ENCODE results near the gene HAX1. TPM values are rescaled to one million over a fixed set of nuclear protein-coding genes. Genes with fewer than 3 reads are reported as not detected.

Gene HAX1
- total RNA-seq, 1 experiment from 2014 or later: 80.4 TPM

- H3K9me3 ChIP-seq (ENCODE audit: control insufficient read depth, low read depth, low read length): no peaks in the 10 kb centered on the region
- no peak overlapping the region for H3K9ac ChIP-seq (ENCODE audit: extremely low read depth, insufficient read length, low read length)
- H2AFZ ChIP-seq (ENCODE audit: low read length): no peak overlapping the region
- H4K20me1 ChIP-seq (ENCODE audit: control insufficient read depth, insufficient read depth, insufficient read length): no peaks in the 10 kb centered on the region
- no peaks in the 10 kb centered on the region for H3K79me1 ChIP-seq (ENCODE audit: insufficient read depth, low read depth, low read length, poor library complexity, severe bottlenecking)
- H2BK120ac ChIP-seq (ENCODE audit: low read depth, low read length, poor library complexity, severe bottlenecking): no peak overlapping the region
- H3K23me2 ChIP-seq (ENCODE audit: insufficient read length, low read depth, low read length, poor library complexity, severe bottlenecking): no peaks in the 10 kb centered on the region
- peaks cover 62 to 98% (median 84%) of the 10 kb centered on the region in 3 experiments; a peak in 6 of 7 replicates for H3K36me3 Mint-ChIP-seq (ENCODE audit: insufficient read depth in 1 of 3, low read depth in 3 of 3)
- H4K8ac ChIP-seq (replicated peaks; ENCODE audit: insufficient read length, low read depth, low read length): no peak overlapping the region
- H3K4me1 Mint-ChIP-seq: no peaks in the 10 kb centered on the region
- H3K27me3 Mint-ChIP-seq (ENCODE audit: low read depth): no peaks in the 10 kb centered on the region; the same call in 1 of the 2 replicates
- no CpG with 5 or more reads among the region's 7 CpGs for WGBS (ENCODE audit: extremely low coverage, insufficient read length, low lambda C conversion rate)
- H3K9me3 Mint-ChIP-seq: no peaks in the 10 kb centered on the region
- no peak overlapping the region for H2BK5ac ChIP-seq (ENCODE audit: insufficient read length, low read length)
- H3K56ac ChIP-seq (ENCODE audit: insufficient read length, low read depth, low read length): no peak overlapping the region
- no peak overlapping the region for H3K4me3 Mint-ChIP-seq
- H3K14ac ChIP-seq (ENCODE audit: insufficient read depth, low read length): no peak overlapping the region
- H3K27ac ChIP-seq (ENCODE audit: insufficient read length, low read depth, low read length): no peak overlapping the region
- H3K79me2 ChIP-seq (ENCODE audit: insufficient read depth, low read length): no peaks in the 10 kb centered on the region
- no peak overlapping the region for H3T11ph ChIP-seq (ENCODE audit: low read length)
- no peak overlapping the region for H2BK15ac ChIP-seq (ENCODE audit: low read depth, low read length)
- no peak overlapping the region for H4K91ac ChIP-seq (ENCODE audit: insufficient read length, low read depth, low read length)
- H3K27ac Mint-ChIP-seq: no peak overlapping the region
- no peak overlapping the region for H2BK12ac ChIP-seq (ENCODE audit: insufficient read length, low read depth, low read length)
- H3K27me3 ChIP-seq (ENCODE audit: insufficient read depth, low read length): no peaks in the 10 kb centered on the region
- H3K18ac ChIP-seq (ENCODE audit: insufficient read length, low read depth, low read length): no peak overlapping the region
- H3K4me1 ChIP-seq (ENCODE audit: insufficient read depth, low read length): no peaks in the 10 kb centered on the region
- H3K23ac ChIP-seq (ENCODE audit: insufficient read length, low read depth, low read length): no peak overlapping the region
- DNase-seq: no peak
- H2AK5ac ChIP-seq (ENCODE audit: insufficient read length, low read length): no peak overlapping the region
- no peak overlapping the region for H2BK20ac ChIP-seq (ENCODE audit: low read depth, low read length, poor library complexity, severe bottlenecking)
- no peak overlapping the region for H4K5ac ChIP-seq (ENCODE audit: insufficient read length, low read depth, low read length)
- TF ChIP-seq CTCF (conservative IDR thresholded peaks at IDR 0.05): no peak
- no peak overlapping the region for H3K4ac ChIP-seq (ENCODE audit: low read depth, low read length)
- H3K4me2 ChIP-seq (ENCODE audit: insufficient read depth, insufficient read length, low read length): no peak overlapping the region
Observed at GRCh38 chr1:154253671-154254070, 18.8 kb upstream of the HAX1 start.
